Kidney (tissue), 14 donors: Measurements from ENCODE around the gene GPS2. TPM values are rescaled to one million over a fixed set of nuclear protein-coding genes. Genes with fewer than 3 reads are reported as not detected.

Experiments
- DNase-seq, 5 donors: peaks; one replicate each; pipeline ENCODE4 v3.0.0-alpha.2; 2013 to 2020
- FAIRE-seq: peaks from 2 replicates; lab custom pipeline; 2012; peaks lifted over from hg19 to GRCh38; lab: Jason Lieb, UNC
- H3K27ac ChIP-seq, 2 donors: one replicate each; pipeline ENCODE4 v1.7.0; 2013; ENCODE audit warnings: low read depth in 2 of 2, low read length in 2 of 2, inconsistent platforms in 1 of 2
- H3K27me3 ChIP-seq: one replicate; pipeline ENCODE4 v1.7.1; 2013; ENCODE audit warnings: low read length, inconsistent platforms; ENCODE audit not compliant: control insufficient read depth, insufficient read depth
- H3K36me3 ChIP-seq, 3 donors: one replicate each; pipeline versions ENCODE4 v1.7.0 to v1.7.1; 2013; ENCODE audit warnings: low read length in 3 of 3, control low read depth in 1 of 3, inconsistent platforms in 1 of 3; ENCODE audit not compliant: insufficient read depth in 3 of 3, control insufficient read depth in 2 of 3
- H3K4me1 ChIP-seq, 3 donors: one replicate each; pipeline versions ENCODE4 v1.7.0 to v1.7.1; 2013; ENCODE audit warnings: low read length in 3 of 3, inconsistent platforms in 1 of 3, low read depth in 1 of 3; ENCODE audit not compliant: control insufficient read depth in 2 of 3, insufficient read depth in 2 of 3
- H3K4me3 ChIP-seq, 3 donors: one replicate each; pipeline versions ENCODE4 v1.7.0 to v1.8.1; 2013; ENCODE audit warnings: low read length in 3 of 3, control low read depth in 1 of 3, inconsistent platforms in 1 of 3
- H3K9ac ChIP-seq, 3 donors: one replicate each; pipeline versions ENCODE4 v1.7.0 to v1.7.1; 2013; ENCODE audit warnings: low read length in 3 of 3, control low read depth in 1 of 3, inconsistent platforms in 1 of 3
- H3K9me3 ChIP-seq, 3 donors: one replicate each; pipeline versions ENCODE4 v1.7.0 to v1.7.1; 2013; ENCODE audit warnings: low read length in 3 of 3, control low read depth in 1 of 3, inconsistent platforms in 1 of 3; ENCODE audit not compliant: control insufficient read depth in 2 of 3, insufficient read depth in 1 of 3
- intact Hi-C: fragments of 100-400 bp; cut with DNase I; formaldehyde crosslinking; loops from one replicate; pipeline ENCODE4 v1.11.1; 2022
- polyA plus RNA-seq: library from polyadenylated mRNA; stranded (reverse); fragments of 350-450 nt; fragmentation: Illumina TruSeq; extraction: RNeasy Lipid Tissue Mini Kit (QIAGEN cat#74804); gene quantifications from one replicate; pipeline ENCODE4 v1.2.3, GENCODE V29; 2014; ENCODE audit warnings: low read depth, low replicate concordance; ENCODE audit not compliant: insufficient read depth
- total RNA-seq: library from RNA; stranded (reverse); fragmentation: NEBNext Ultra II Directional; extraction: Animal tissue kit (Norgen Biotek cat#: 25700); gene quantifications from one replicate; pipeline ENCODE4 v1.2.1, GENCODE V29; 2021
- TF ChIP-seq, protein P1 (sequence below): IDR thresholded peaks from 3 replicates; pipeline ENCODE4 v1.5.1; 2012; ENCODE audit warnings: mild to moderate bottlenecking, moderate library complexity, borderline replicate concordance; ENCODE audit not compliant: insufficient read depth; ENCODE audit errors: extremely low read depth
- donor health status: control.
- donor health status: control.
- donor health status: control.
- donor health status: control.
- donor health status: control.
- donor health status: DM: yes; HTN: yes; CAD: no.
- donor health status: Normal renal cell carcinoma (clear cell type).

The GPS2 gene
- total and polyA plus RNA-seq, 2 donors from 2014 or later, result 67.0 to 101 TPM

GRCh38 chr17:7289256-7290032 is 25.7 kb downstream of the GPS2 start:
- TF ChIP-seq, protein P1, sequence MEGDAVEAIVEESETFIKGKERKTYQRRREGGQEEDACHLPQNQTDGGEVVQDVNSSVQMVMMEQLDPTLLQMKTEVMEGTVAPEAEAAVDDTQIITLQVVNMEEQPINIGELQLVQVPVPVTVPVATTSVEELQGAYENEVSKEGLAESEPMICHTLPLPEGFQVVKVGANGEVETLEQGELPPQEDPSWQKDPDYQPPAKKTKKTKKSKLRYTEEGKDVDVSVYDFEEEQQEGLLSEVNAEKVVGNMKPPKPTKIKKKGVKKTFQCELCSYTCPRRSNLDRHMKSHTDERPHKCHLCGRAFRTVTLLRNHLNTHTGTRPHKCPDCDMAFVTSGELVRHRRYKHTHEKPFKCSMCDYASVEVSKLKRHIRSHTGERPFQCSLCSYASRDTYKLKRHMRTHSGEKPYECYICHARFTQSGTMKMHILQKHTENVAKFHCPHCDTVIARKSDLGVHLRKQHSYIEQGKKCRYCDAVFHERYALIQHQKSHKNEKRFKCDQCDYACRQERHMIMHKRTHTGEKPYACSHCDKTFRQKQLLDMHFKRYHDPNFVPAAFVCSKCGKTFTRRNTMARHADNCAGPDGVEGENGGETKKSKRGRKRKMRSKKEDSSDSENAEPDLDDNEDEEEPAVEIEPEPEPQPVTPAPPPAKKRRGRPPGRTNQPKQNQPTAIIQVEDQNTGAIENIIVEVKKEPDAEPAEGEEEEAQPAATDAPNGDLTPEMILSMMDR, result no peak
- Histone ChIP-seq H3K4me1 (peaks cover 0 to 15% (median 6%) of the 10 kb centered on the region in 3 donors), H3K9me3 (no peaks in the 10 kb centered on the region), H3K9ac (no peak overlapping the region), H3K27me3 (no peaks in the 10 kb centered on the region), H3K4me3 (no peak overlapping the region), H3K36me3 (no peaks in the 10 kb centered on the region), H3K27ac (no peak overlapping the region)
- FAIRE-seq, result no peak
- no peak for DNase-seq
- intact Hi-C loops, result no loop called here

DNA sequence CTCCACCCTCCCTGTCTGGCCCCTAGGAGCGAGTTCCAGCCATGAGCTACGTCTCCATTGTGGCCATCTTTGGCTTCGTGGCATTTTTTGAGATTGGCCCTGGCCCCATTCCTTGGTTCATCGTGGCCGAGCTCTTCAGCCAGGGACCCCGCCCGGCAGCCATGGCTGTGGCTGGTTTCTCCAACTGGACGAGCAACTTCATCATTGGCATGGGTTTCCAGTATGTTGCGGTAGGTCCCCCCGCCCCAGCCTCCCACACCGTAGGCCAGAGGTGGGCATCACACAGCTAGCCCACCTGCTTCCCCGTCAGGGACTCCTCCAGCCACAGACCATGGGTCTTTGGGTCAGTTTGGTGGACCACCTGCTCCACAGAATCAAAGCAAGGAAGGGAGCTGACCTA is 29.5 kb downstream of the GPS2 start:
- Histone ChIP-seq H3K9me3 (no peaks in the 10 kb centered on the region), H3K36me3 (no peaks in the 10 kb centered on the region), H3K9ac (no peak overlapping the region), H3K4me3 (no peak overlapping the region), H3K4me1 (peaks cover 0 to 10% (median 0%) of the 10 kb centered on the region in 3 donors), H3K27me3 (no peaks in the 10 kb centered on the region), H3K27ac (no peak overlapping the region)
- no peak for DNase-seq
- TF ChIP-seq, protein P1, result no peak
- intact Hi-C loops, result no loop called here
- no peak for FAIRE-seq

- Histone ChIP-seq H3K4me3 (no peak overlapping the region), H3K36me3 (no peaks in the 10 kb centered on the region), H3K27ac (no peak overlapping the region), H3K4me1 (peaks cover 0 to 14% (median 0%) of the 10 kb centered on the region in 3 donors), H3K9ac (no peak overlapping the region), H3K27me3 (no peaks in the 10 kb centered on the region), H3K9me3 (no peaks in the 10 kb centered on the region)
- DNase-seq (no peak), FAIRE-seq (no peak)
- TF ChIP-seq, protein P1, result no peak
- intact Hi-C loops, result no loop called here
Observed at GRCh38 chr17:7284911-7285310, 30.2 kb downstream of the GPS2 start.
